T-helper 2 cell (primary cell): Measurements from ENCODE around the gene LSM14A.
A peak's percentile ranks its signal among the peaks of the same experiment; 100 is the strongest.
"Not testable (repeated sequence)": the region's sequence is repeated elsewhere in the genome, so short reads cannot be mapped to it uniquely, and the experiment has no call there.

Experiments used
- DNase-seq, 5 experiments: peaks; one replicate each; pipeline versions ENCODE4 v3.0.0 to v3.0.0-alpha.2; 2012 to 2022

The LSM14A gene

GRCh38 chr19:34159541-34159940 lies 12.8 kb upstream of the LSM14A start:
- DNase-seq, result not testable (repeated sequence)

GRCh38 chr19:34161902-34162301 lies 10.4 kb upstream of the LSM14A start:
- DNase-seq, result not testable (repeated sequence)

GRCh38 chr19:34165295-34165738 lies 7.0 kb upstream of the LSM14A start:
- no peak for DNase-seq

GRCh38 chr19:34169475-34170199 lies 2.7 kb upstream of the LSM14A start:
- DNase-seq, result not testable (repeated sequence)

- DNase-seq, result peak in 2 of 5 experiments; percentile 9 to 43
These were observed 796 bp upstream of the LSM14A start for GRCh38 chr19:34171539-34171876.

GRCh38 chr19:34172661-34173192 lies 423 bp downstream of the LSM14A start:
- DNase-seq, result peak in 3 of 5 experiments; percentile 3 to 54 (median 11)

- DNase-seq, result peak in 3 of 5 experiments; percentile 1 to 27 (median 27)
These were observed 1.1 kb downstream of the LSM14A start for GRCh38 chr19:34173193-34173956.

- not testable (repeated sequence) for DNase-seq
These were observed 2.9 kb downstream of the LSM14A start for GRCh38 chr19:34175173-34175572.

GRCh38 chr19:34176581-34176980 lies 4.3 kb downstream of the LSM14A start:
- DNase-seq, result no peak

GRCh38 chr19:34178274-34178610 lies 5.9 kb downstream of the LSM14A start:
- peak in 1 of 5 experiments; percentile 11 for DNase-seq

- no peak for DNase-seq
These were observed 6.8 kb downstream of the LSM14A start for GRCh38 chr19:34179066-34179465.

- no peak for DNase-seq
These were observed 8.0 kb downstream of the LSM14A start for GRCh38 chr19:34180273-34180672.

- no peak for DNase-seq
These were observed 8.4 kb downstream of the LSM14A start for GRCh38 chr19:34180709-34181108.

GRCh38 chr19:34181111-34181864 lies 9.0 kb downstream of the LSM14A start:
- DNase-seq, result no peak

- no peak for DNase-seq
These were observed 9.8 kb downstream of the LSM14A start for GRCh38 chr19:34182125-34182524.

- DNase-seq, result peak in 1 of 5 experiments; percentile 43
These were observed 12.7 kb downstream of the LSM14A start for GRCh38 chr19:34184880-34185491.

GRCh38 chr19:34186205-34186604 lies 13.9 kb downstream of the LSM14A start:
- no peak for DNase-seq

GRCh38 chr19:34187011-34187410 lies 14.7 kb downstream of the LSM14A start:
- no peak for DNase-seq

- no peak for DNase-seq
These were observed 16.1 kb downstream of the LSM14A start for GRCh38 chr19:34188408-34188807.

- no peak for DNase-seq
These were observed 17.1 kb downstream of the LSM14A start for GRCh38 chr19:34189199-34189916.

GRCh38 chr19:34189917-34190425 lies 17.7 kb downstream of the LSM14A start:
- DNase-seq, result no peak
